ENCODE data around the gene SNRPB.

- TF ChIP-seq EZH2 (IDR thresholded peaks at IDR 0.05) = no peak
- TF ChIP-seq POLR2AphosphoS5 (IDR thresholded peaks at IDR 0.05; ENCODE audit: borderline replicate concordance, low read depth, low read length) = no peak
These were observed 14.5 kb upstream of the SNRPB start for GRCh38 chr20:2485080-2485479.
